Esophagus muscularis mucosa (tissue), 4 donors: ENCODE data around the gene DDX31. TPM values are rescaled to one million over a fixed set of nuclear protein-coding genes. Genes with fewer than 3 reads are reported as not detected.

Experiments used
- DNase-seq: peaks from one replicate; pipeline ENCODE4 v3.0.0-alpha.2; 2017; ENCODE audit errors: extremely low spot score
- H3K27ac ChIP-seq, 4 donors: fragments of 200-600 bp; sonication (generic); replicated peaks in 1 of 4; 1 replicate in 3 of 4; 2 replicates in 1 of 4; pipeline ENCODE4 v1.5.1; 2016 to 2019; ENCODE audit warnings: mild to moderate bottlenecking in 1 of 4
- H3K27me3 ChIP-seq, 4 donors: fragments of 200-600 bp; sonication (generic); one replicate each; pipeline versions ENCODE4 v1.5.1 to v1.6.0; 2016 to 2019
- H3K36me3 ChIP-seq, 4 donors: fragments of 200-600 bp; sonication (generic); one replicate each; pipeline ENCODE4 v1.5.1; 2016 to 2019
- H3K4me1 ChIP-seq, 4 donors: fragments of 200-600 bp; sonication (generic); one replicate each; pipeline ENCODE4 v1.5.1; 2016 to 2019
- H3K4me3 ChIP-seq, 4 donors: fragments of 200-600 bp; sonication (generic); 1 replicate in 2 of 4; 2 replicates in 2 of 4; pipeline ENCODE4 v1.5.1; 2016 to 2019; ENCODE audit warnings: mild to moderate bottlenecking in 4 of 4, moderate library complexity in 1 of 4
- H3K9me3 ChIP-seq, 4 donors: fragments of 200-600 bp; sonication (generic); 1 replicate in 3 of 4; 2 replicates in 1 of 4; pipeline ENCODE4 v1.5.1; 2016 to 2019
- CTCF ChIP-seq, 3 experiments: fragments of 200-600 bp in 2 of 3; fragments of 450-650 bp in 1 of 3; sonication (generic) in 2 of 3; IDR thresholded peaks; one replicate each; pipeline ENCODE4 v1.5.1; 2017 to 2019; ENCODE audit warnings: antibody characterized with exemption in 3 of 3, mild to moderate bottlenecking in 2 of 3, moderate library complexity in 1 of 3
- EP300 ChIP-seq: sonication (generic); formaldehyde crosslinking; IDR thresholded peaks from one replicate; pipeline ENCODE4 v1.6.1; 2017; ENCODE audit warnings: antibody characterized with exemption
- POLR2A ChIP-seq: fragments of 450-650 bp; IDR thresholded peaks from one replicate; pipeline ENCODE4 v1.6.1; 2017; ENCODE audit warnings: antibody characterized with exemption, moderate library complexity, mild to moderate bottlenecking, low read depth
- POLR2AphosphoS5 ChIP-seq, 2 donors: sonication (generic); formaldehyde crosslinking; IDR thresholded peaks; one replicate each; pipeline ENCODE4 v1.6.1; 2017; ENCODE audit warnings: antibody characterized with exemption in 2 of 2
- WGBS: methylation state at CpG from one replicate; pipeline ENCODE4 v1.1.5; 2018; 5-methylcytosine and 5-hydroxymethylcytosine counted together
- intact Hi-C: fragments of 100-400 bp; cut with DNase I; formaldehyde crosslinking; loops from one replicate; pipeline ENCODE4 v1.15.1; 2023
- total RNA-seq, 4 donors: library from RNA; depleted of rRNA; stranded (reverse); fragments of >200 nt; gene quantifications; one replicate each; pipeline versions ENCODE4 v1.1.0 to v1.2.1, GENCODE V29; 2016

Gene DDX31
- total RNA-seq, 4 donors from 2014 or later: 6.6 to 7.8 (median 7.5) TPM

- Histone ChIP-seq H3K27ac (no peak overlapping the region), H3K36me3 (peaks cover 26 to 83% (median 52%) of the 10 kb centered on the region in 4 donors), H3K27me3 (peaks cover 0 to 11% (median 3%) of the 10 kb centered on the region in 4 donors), H3K9me3 (no peaks in the 10 kb centered on the region), H3K4me3 (no peak overlapping the region), H3K4me1 (no peaks in the 10 kb centered on the region)
- WGBS: 89% methylated on average over 11 of the region's 16 CpGs
- intact Hi-C loops: no loop called here
- no peak for DNase-seq
- TF ChIP-seq CTCF (IDR thresholded peaks at IDR 0.05) (no peak), EP300 (no peak), POLR2AphosphoS5 (IDR thresholded peaks at IDR 0.05) (no peak), POLR2A (no peak)
Measured at GRCh38 chr9:132597073-132597775, 72.6 kb downstream of the DDX31 start.

GRCh38 chr9:132596200-132596599 lies 73.6 kb downstream of the DDX31 start:
- DNase-seq: no peak
- H3K9me3 ChIP-seq: no peaks in the 10 kb centered on the region
- 82% methylated on average over 3 of the region's 3 CpGs for whole genome bisulfite sequencing
- H3K27ac ChIP-seq: no peak overlapping the region
- H3K36me3 ChIP-seq: peaks cover 18 to 73% (median 45%) of the 10 kb centered on the region in 4 donors
- intact Hi-C loops: no loop called here
- TF ChIP-seq POLR2AphosphoS5 (IDR thresholded peaks at IDR 0.05): no peak
- TF ChIP-seq EP300: no peak
- TF ChIP-seq CTCF (IDR thresholded peaks at IDR 0.05): no peak
- no peak for TF ChIP-seq POLR2A
- H3K4me3 ChIP-seq: no peak overlapping the region
- H3K4me1 ChIP-seq: peaks cover 0 to under 1% (median 0%) of the 10 kb centered on the region in 4 donors
- H3K27me3 ChIP-seq: peaks cover 0 to 21% (median 4%) of the 10 kb centered on the region in 4 donors

GRCh38 chr9:132595319-132595718 lies 74.5 kb downstream of the DDX31 start:
- DNase-seq: no peak
- no peak overlapping the region for H3K27ac ChIP-seq
- WGBS: 87% methylated on average over 5 of the region's 6 CpGs
- peaks cover 0 to 30% (median 12%) of the 10 kb centered on the region in 4 donors for H3K27me3 ChIP-seq
- H3K9me3 ChIP-seq: no peaks in the 10 kb centered on the region
- H3K4me3 ChIP-seq: no peak overlapping the region
- no peak for TF ChIP-seq EP300
- no peak for TF ChIP-seq POLR2AphosphoS5 (IDR thresholded peaks at IDR 0.05)
- TF ChIP-seq CTCF (IDR thresholded peaks at IDR 0.05): no peak
- no peak for TF ChIP-seq POLR2A
- H3K4me1 ChIP-seq: peaks cover 0 to 10% (median 6%) of the 10 kb centered on the region in 4 donors
- H3K36me3 ChIP-seq: peaks cover 15 to 64% (median 38%) of the 10 kb centered on the region in 4 donors
- intact Hi-C loops: no loop called here

GRCh38 chr9:132594412-132594811 lies 75.4 kb downstream of the DDX31 start:
- Histone ChIP-seq H3K9me3 (no peaks in the 10 kb centered on the region), H3K4me3 (no peak overlapping the region), H3K4me1 (peaks cover 0 to 19% (median 15%) of the 10 kb centered on the region in 4 donors), H3K27me3 (peaks cover 0 to 39% (median 21%) of the 10 kb centered on the region in 4 donors), H3K27ac (no peak overlapping the region), H3K36me3 (peaks cover 15 to 56% (median 33%) of the 10 kb centered on the region in 4 donors)
- WGBS: 97% methylated on average over 13 of the region's 13 CpGs
- TF ChIP-seq POLR2AphosphoS5 (IDR thresholded peaks at IDR 0.05) (no peak), CTCF (IDR thresholded peaks at IDR 0.05) (no peak), POLR2A (no peak), EP300 (no peak)
- DNase-seq: no peak
- intact Hi-C loops: no loop called here
